ENCODE results near the gene NSD2. TPM values are rescaled to one million over a fixed set of nuclear protein-coding genes. Genes with fewer than 3 reads are reported as not detected.

NSD2 gene
- total RNA-seq, 1 experiment from 2014 or later = 136 TPM

GRCh38 chr4:2006367-2006766 is 135.2 kb downstream of the NSD2 start:
- Mint-ChIP-seq H3K9me3 (no peaks in the 10 kb centered on the region), H3K36me3 (ENCODE audit: insufficient read depth in 1 of 3, low read depth in 3 of 3) (peaks cover 30 to 44% (median 34%) of the 10 kb centered on the region in 3 experiments)

More at GRCh38 chr4:2006367-2006766, 135.2 kb downstream of the NSD2 start:
- Histone ChIP-seq H4K91ac (ENCODE audit: insufficient read length, low read depth, low read length) (no peak overlapping the region), H3K23ac (ENCODE audit: insufficient read length, low read depth, low read length) (no peak overlapping the region), H4K8ac (replicated peaks; ENCODE audit: insufficient read length, low read depth, low read length) (no peak overlapping the region), H3K9ac (ENCODE audit: extremely low read depth, insufficient read length, low read length) (no peak overlapping the region), H3K56ac (ENCODE audit: insufficient read length, low read depth, low read length) (no peak overlapping the region), H2BK15ac (ENCODE audit: low read depth, low read length) (no peak overlapping the region), H2AK5ac (ENCODE audit: insufficient read length, low read length) (no peak overlapping the region), H3K27me3 (ENCODE audit: insufficient read depth, low read length) (no peaks in the 10 kb centered on the region), H2BK12ac (ENCODE audit: insufficient read length, low read depth, low read length) (no peak overlapping the region), H3K27ac (ENCODE audit: insufficient read length, low read depth, low read length) (no peak overlapping the region), H3K79me2 (ENCODE audit: insufficient read depth, low read length) (peaks cover 25% of the 10 kb centered on the region; the same call in 1 of the 2 replicates), H4K5ac (ENCODE audit: insufficient read length, low read depth, low read length) (no peak overlapping the region), H3K18ac (ENCODE audit: insufficient read length, low read depth, low read length) (no peak overlapping the region), H3K9me3 (ENCODE audit: control insufficient read depth, low read depth, low read length) (no peaks in the 10 kb centered on the region), H2BK5ac (ENCODE audit: insufficient read length, low read length) (no peak overlapping the region), H3K79me1 (ENCODE audit: insufficient read depth, low read depth, low read length, poor library complexity, severe bottlenecking) (peaks cover 10% of the 10 kb centered on the region), H4K20me1 (ENCODE audit: control insufficient read depth, insufficient read depth, insufficient read length) (no peaks in the 10 kb centered on the region), H3K14ac (ENCODE audit: insufficient read depth, low read length) (no peak overlapping the region), H3K4me2 (ENCODE audit: insufficient read depth, insufficient read length, low read length) (no peak overlapping the region), H3T11ph (ENCODE audit: low read length) (no peak overlapping the region), H3K4me1 (ENCODE audit: insufficient read depth, low read length) (no peaks in the 10 kb centered on the region), H2BK120ac (ENCODE audit: low read depth, low read length, poor library complexity, severe bottlenecking) (no peak overlapping the region), H2AFZ (ENCODE audit: low read length) (no peak overlapping the region), H3K23me2 (ENCODE audit: insufficient read length, low read depth, low read length, poor library complexity, severe bottlenecking) (peaks cover 7% of the 10 kb centered on the region), H3K4ac (ENCODE audit: low read depth, low read length) (no peak overlapping the region), H2BK20ac (ENCODE audit: low read depth, low read length, poor library complexity, severe bottlenecking) (no peak overlapping the region)
- DNase-seq = no peak
- Mint-ChIP-seq H3K4me1 (peaks cover 13 to 17% of the 10 kb centered on the region in 2 experiments), H3K4me3 (peak overlapping the region; percentile 2 to 48; a peak in 3 of 5 replicates), H3K27ac (no peak overlapping the region), H3K27me3 (ENCODE audit: low read depth) (peaks cover 13% of the 10 kb centered on the region)
- TF ChIP-seq CTCF (conservative IDR thresholded peaks at IDR 0.05) = no peak
- no CpG with 5 or more reads among the region's 7 CpGs for WGBS (ENCODE audit: extremely low coverage, insufficient read length, low lambda C conversion rate)

Data from H9 (cell line).